Prostate gland (tissue), 2 donors: ENCODE results near the gene DHX8.
"Not testable (repeated sequence)": the region's sequence is repeated elsewhere in the genome, so short reads cannot be mapped to it uniquely, and the experiment has no call there.

Experiments used
- POLR2A ChIP-seq: fragments of 450-650 bp; IDR thresholded peaks from one replicate; pipeline ENCODE4 v1.6.1; 2016; ENCODE audit warnings: antibody characterized with exemption, mild to moderate bottlenecking
- POLR2AphosphoS5 ChIP-seq: sonication (generic); formaldehyde crosslinking; IDR thresholded peaks from one replicate; pipeline ENCODE4 v1.6.1; 2017; ENCODE audit warnings: antibody characterized with exemption
- TF ChIP-seq, protein P1 (sequence below), 4 experiments: fragments of 200-600 bp in 2 of 4; fragments of 450-650 bp in 2 of 4; sonication (generic) in 2 of 4; IDR thresholded peaks; 1 replicate in 3 of 4; 2 replicates in 1 of 4; pipeline ENCODE4 v1.5.1; 2016 to 2019; ENCODE audit warnings: antibody characterized with exemption in 4 of 4, mild to moderate bottlenecking in 2 of 4, moderate library complexity in 2 of 4

DNA sequence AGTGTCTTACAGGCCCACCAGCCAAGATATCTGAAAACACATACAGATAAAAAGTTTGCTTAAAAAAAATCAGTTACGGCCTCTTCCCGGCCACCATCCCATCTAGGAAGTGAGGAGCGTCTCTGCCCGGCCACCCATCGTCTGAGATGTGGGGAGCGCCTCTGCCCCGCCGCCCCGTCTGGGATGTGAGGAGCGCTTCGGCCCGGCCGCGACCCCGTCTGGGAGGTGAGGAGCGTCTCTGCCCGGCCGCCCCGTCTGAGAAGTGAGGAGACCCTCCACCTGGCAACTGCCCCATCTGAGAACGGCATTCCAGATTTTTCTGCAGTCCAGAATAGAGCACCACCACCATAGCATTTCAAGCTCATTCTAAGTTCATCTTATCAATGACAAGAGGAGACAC, 33.0 kb upstream of the DHX8 start:
- TF ChIP-seq POLR2A, POLR2AphosphoS5: not testable (repeated sequence)
- TF ChIP-seq, protein P1, sequence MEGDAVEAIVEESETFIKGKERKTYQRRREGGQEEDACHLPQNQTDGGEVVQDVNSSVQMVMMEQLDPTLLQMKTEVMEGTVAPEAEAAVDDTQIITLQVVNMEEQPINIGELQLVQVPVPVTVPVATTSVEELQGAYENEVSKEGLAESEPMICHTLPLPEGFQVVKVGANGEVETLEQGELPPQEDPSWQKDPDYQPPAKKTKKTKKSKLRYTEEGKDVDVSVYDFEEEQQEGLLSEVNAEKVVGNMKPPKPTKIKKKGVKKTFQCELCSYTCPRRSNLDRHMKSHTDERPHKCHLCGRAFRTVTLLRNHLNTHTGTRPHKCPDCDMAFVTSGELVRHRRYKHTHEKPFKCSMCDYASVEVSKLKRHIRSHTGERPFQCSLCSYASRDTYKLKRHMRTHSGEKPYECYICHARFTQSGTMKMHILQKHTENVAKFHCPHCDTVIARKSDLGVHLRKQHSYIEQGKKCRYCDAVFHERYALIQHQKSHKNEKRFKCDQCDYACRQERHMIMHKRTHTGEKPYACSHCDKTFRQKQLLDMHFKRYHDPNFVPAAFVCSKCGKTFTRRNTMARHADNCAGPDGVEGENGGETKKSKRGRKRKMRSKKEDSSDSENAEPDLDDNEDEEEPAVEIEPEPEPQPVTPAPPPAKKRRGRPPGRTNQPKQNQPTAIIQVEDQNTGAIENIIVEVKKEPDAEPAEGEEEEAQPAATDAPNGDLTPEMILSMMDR (IDR thresholded peaks at IDR 0.05) = not testable (repeated sequence)
